CD4-positive, alpha-beta T cell (primary cell): ENCODE data around the gene CPNE4. TPM values are rescaled to one million over a fixed set of nuclear protein-coding genes. Genes with fewer than 3 reads are reported as not detected.

Source experiments
- ATAC-seq: fragments of 200-7000 bp; cut with Tn5 transposase; one replicate; pipeline ENCODE4 v1.10.0; 2022; ENCODE audit warnings: mild to moderate bottlenecking; ENCODE audit not compliant: poor library complexity
- CTCF ChIA-PET: fragments of 350-600 bp; sonication (Branson Sonifier 250); formaldehyde crosslinking; loops from one replicate; lab custom pipeline; 2021; ENCODE audit warnings: antibody characterized with exemption, inconsistent platforms; lab: Charles Lee
- POLR2A ChIA-PET: fragments of 350-600 bp; sonication (Branson Sonifier 250); formaldehyde crosslinking; loops from one replicate; lab custom pipeline; 2021; ENCODE audit warnings: antibody characterized with exemption, inconsistent platforms; lab: Charles Lee
- DNase-seq, 14 experiments: peaks; one replicate each; pipeline ENCODE4 v3.0.0-alpha.2; 2013 to 2020; ENCODE audit warnings: mixed read lengths in 2 of 14
- H3K27ac ChIP-seq, 2 donors: one replicate each; pipeline versions ENCODE4 v1.5.1 to v1.7.0; 2013; ENCODE audit warnings: low read length in 2 of 2, low read depth in 1 of 2, mild to moderate bottlenecking in 1 of 2
- H3K27me3 ChIP-seq, 2 experiments: 1 replicate in 1 of 2; 2 replicates in 1 of 2; pipeline versions ENCODE4 v1.6.1 to v1.7.0; 2013; ENCODE audit warnings: low read length in 2 of 2, control low read depth in 1 of 2, mild to moderate bottlenecking in 1 of 2, moderate library complexity in 1 of 2; ENCODE audit not compliant: insufficient read depth in 2 of 2, control insufficient read depth in 1 of 2
- H3K36me3 ChIP-seq: one replicate; pipeline ENCODE4 v1.6.1; 2013; ENCODE audit warnings: low read length, control low read depth; ENCODE audit not compliant: insufficient read depth
- H3K4me1 ChIP-seq: one replicate; pipeline ENCODE4 v1.6.1; 2013; ENCODE audit warnings: low read length, control low read depth; ENCODE audit not compliant: insufficient read depth
- H3K4me3 ChIP-seq: one replicate; pipeline ENCODE4 v1.5.1; 2013; ENCODE audit warnings: mild to moderate bottlenecking, low read length, moderate library complexity
- H3K9me3 ChIP-seq, 2 experiments: 1 replicate in 1 of 2; 2 replicates in 1 of 2; pipeline versions ENCODE4 v1.6.1 to v1.7.0; 2013; ENCODE audit warnings: low read length in 2 of 2, mild to moderate bottlenecking in 2 of 2, control low read depth in 1 of 2, moderate library complexity in 1 of 2; ENCODE audit not compliant: control insufficient read depth in 1 of 2, insufficient read depth in 1 of 2
- H3K27ac Mint-ChIP-seq: one replicate; pipeline ENCODE4 v1.8.0; 2020; ENCODE audit warnings: mixed read lengths
- H3K27me3 Mint-ChIP-seq: one replicate; pipeline ENCODE4 v1.8.0; 2021; ENCODE audit warnings: mixed read lengths
- H3K36me3 Mint-ChIP-seq: one replicate; pipeline ENCODE4 v1.8.0; 2021; ENCODE audit warnings: low read depth, mixed read lengths
- H3K4me1 Mint-ChIP-seq: one replicate; pipeline ENCODE4 v1.8.0; 2021; ENCODE audit warnings: low read depth, mixed read lengths
- H3K4me3 Mint-ChIP-seq: one replicate; pipeline ENCODE4 v1.8.0; 2020; ENCODE audit warnings: mild to moderate bottlenecking, mixed read lengths
- H3K9me3 Mint-ChIP-seq: one replicate; pipeline ENCODE4 v1.8.0; 2020; ENCODE audit warnings: mixed read lengths
- intact Hi-C, 2 experiments: fragments of 100-400 bp; cut with DNase I in 1 of 2; cut with micrococcal nuclease in 1 of 2; formaldehyde crosslinking; loops; one replicate each; pipeline versions ENCODE4 v1.15.1 to v1.9.0; 2023 to 2025; cut with DNase I, micrococcal nuclease
- total RNA-seq, 174 experiments: library from RNA in 2 of 174; stranded (reverse) in 2 of 174; gene quantifications; one replicate each; pipeline ENCODE4 v1.2.3 and lab custom pipeline; 2021 to 2026
- TF ChIP-seq, protein P1 (sequence below): fragments of 200-600 bp; IDR thresholded peaks from one replicate; pipeline ENCODE4 v1.8.0; 2022; ENCODE audit warnings: antibody characterized with exemption, mild to moderate bottlenecking

The CPNE4 gene
- total RNA-seq, 2 experiments from 2014 or later, result not detected

DNA sequence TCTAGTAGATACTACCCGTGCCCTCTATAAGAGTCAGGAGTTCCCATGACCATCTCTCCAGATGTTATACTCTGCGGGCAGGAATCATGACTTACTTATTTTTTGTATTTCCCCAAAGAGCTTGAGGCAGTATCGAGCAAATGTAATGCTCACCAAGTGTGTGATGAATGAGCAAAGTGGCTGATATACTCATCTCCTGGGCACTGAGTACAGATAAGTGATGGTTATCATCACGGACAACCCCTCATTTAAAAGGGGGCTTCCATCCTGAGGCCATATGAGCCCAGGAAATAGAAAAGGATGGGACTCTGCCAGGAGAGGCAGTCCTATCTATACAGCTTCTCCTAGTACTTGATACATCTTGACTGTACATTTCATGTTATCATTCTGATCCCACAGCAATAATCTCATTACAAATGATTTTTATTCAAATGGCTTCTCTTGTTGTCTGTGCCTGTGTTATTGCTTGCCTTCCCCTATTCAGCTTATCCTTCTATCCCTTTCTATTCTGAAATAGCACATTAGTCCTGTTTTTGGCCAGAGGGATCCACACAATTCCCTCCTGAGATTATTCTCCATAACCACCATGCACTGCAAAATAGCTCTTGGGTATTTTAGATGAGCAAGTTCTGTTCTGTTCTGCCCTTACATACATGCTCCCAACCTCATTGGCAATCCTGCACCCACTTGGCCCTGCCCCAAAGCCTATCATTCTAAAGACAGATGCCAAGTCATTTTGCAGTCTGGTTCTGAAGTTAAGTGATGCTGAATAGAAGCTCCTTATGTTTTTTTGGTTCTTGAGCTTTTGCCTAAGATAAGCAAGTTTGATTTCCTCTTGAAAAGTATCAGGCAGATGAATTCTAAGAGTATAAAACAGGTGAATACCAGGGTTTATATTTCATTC, 484.0 kb downstream of the CPNE4 start:
- intact Hi-C loops, result no loop called here
- Mint-ChIP-seq H3K27me3 (peaks cover 22% of the 10 kb centered on the region), H3K4me1 (no peaks in the 10 kb centered on the region), H3K27ac (no peak overlapping the region), H3K4me3 (no peak overlapping the region), H3K9me3 (no peaks in the 10 kb centered on the region), H3K36me3 (no peaks in the 10 kb centered on the region)
- no peak overlapping the region for H3K4me3 ChIP-seq
- TF ChIP-seq, protein P1, sequence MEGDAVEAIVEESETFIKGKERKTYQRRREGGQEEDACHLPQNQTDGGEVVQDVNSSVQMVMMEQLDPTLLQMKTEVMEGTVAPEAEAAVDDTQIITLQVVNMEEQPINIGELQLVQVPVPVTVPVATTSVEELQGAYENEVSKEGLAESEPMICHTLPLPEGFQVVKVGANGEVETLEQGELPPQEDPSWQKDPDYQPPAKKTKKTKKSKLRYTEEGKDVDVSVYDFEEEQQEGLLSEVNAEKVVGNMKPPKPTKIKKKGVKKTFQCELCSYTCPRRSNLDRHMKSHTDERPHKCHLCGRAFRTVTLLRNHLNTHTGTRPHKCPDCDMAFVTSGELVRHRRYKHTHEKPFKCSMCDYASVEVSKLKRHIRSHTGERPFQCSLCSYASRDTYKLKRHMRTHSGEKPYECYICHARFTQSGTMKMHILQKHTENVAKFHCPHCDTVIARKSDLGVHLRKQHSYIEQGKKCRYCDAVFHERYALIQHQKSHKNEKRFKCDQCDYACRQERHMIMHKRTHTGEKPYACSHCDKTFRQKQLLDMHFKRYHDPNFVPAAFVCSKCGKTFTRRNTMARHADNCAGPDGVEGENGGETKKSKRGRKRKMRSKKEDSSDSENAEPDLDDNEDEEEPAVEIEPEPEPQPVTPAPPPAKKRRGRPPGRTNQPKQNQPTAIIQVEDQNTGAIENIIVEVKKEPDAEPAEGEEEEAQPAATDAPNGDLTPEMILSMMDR, result no peak
- DNase-seq, result no peak
- H3K4me1 ChIP-seq, result no peaks in the 10 kb centered on the region
- ChIA-PET POLR2A (no interaction called here), CTCF (no interaction called here)
- H3K36me3 ChIP-seq, result no peaks in the 10 kb centered on the region
- H3K27ac ChIP-seq, result no peak overlapping the region
- no peak for ATAC-seq
- H3K9me3 ChIP-seq, result no peaks in the 10 kb centered on the region
- peaks cover 4 to 12% of the 10 kb centered on the region in 2 experiments for H3K27me3 ChIP-seq

DNA sequence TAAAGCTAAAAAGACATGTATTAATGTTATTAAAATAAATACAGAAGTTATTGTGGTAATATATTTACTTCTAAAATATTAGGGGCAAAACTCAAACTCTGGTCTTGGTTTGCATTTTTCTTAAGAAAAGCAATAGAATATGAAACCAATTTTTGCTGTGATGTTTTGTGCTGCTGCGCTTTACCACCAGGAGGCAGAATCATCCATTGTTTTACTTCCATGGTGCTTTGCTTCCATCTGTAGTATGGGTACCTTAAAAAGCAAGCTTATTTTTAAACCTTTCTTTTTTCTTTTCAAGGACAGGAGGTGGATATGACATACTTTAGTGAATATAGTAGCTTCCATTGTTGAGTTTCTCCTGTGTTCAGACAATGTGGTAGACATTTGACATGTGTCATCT, 485.5 kb downstream of the CPNE4 start:
- no peak overlapping the region for H3K27ac Mint-ChIP-seq
- no peak overlapping the region for H3K4me3 ChIP-seq
- ChIA-PET CTCF (no interaction called here), POLR2A (no interaction called here)
- H3K27ac ChIP-seq, result no peak overlapping the region
- no peak for ATAC-seq
- no peak overlapping the region for H3K4me3 Mint-ChIP-seq
- DNase-seq, result no peak
- intact Hi-C loops, result no loop called here
- H3K9me3 ChIP-seq, result no peaks in the 10 kb centered on the region
- no peaks in the 10 kb centered on the region for H3K4me1 Mint-ChIP-seq
- H3K36me3 ChIP-seq, result no peaks in the 10 kb centered on the region
- TF ChIP-seq, protein P1, result no peak
- H3K27me3 ChIP-seq, result peaks cover 4 to 12% of the 10 kb centered on the region in 2 experiments
- peaks cover 25% of the 10 kb centered on the region for H3K27me3 Mint-ChIP-seq
- H3K9me3 Mint-ChIP-seq, result no peaks in the 10 kb centered on the region
- no peaks in the 10 kb centered on the region for H3K36me3 Mint-ChIP-seq
- no peaks in the 10 kb centered on the region for H3K4me1 ChIP-seq

DNA sequence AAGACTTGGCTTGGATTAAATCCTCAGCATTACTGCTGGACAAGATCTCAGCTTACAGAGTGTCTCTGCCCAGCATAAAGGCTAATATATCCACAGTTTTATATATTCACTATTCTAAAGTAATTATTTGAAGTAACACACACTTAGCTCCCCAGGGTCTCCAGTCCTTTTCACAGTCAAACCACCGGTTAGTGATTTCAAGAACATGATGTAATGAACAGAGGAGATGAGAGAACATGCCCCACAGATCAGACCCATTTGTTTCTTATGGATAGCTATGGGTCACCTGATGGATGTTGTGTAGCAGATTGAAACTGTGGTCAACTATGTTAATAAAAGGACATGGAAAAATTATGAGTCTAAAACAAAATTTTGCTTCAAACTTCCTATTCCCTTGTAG, 487.2 kb downstream of the CPNE4 start:
- no peaks in the 10 kb centered on the region for H3K36me3 ChIP-seq
- Mint-ChIP-seq H3K27ac (no peak overlapping the region), H3K4me3 (no peak overlapping the region), H3K4me1 (no peaks in the 10 kb centered on the region), H3K9me3 (no peaks in the 10 kb centered on the region), H3K27me3 (peaks cover 32% of the 10 kb centered on the region), H3K36me3 (no peaks in the 10 kb centered on the region)
- no peak for ATAC-seq
- intact Hi-C loops, result no loop called here
- H3K4me3 ChIP-seq, result no peak overlapping the region
- ChIA-PET POLR2A (interaction anchor here (0.7 kb wide), 1 partner anchor 52 kb away, joined by 3 read pairs; no protein-coding TSS in a partner anchor), CTCF (interaction anchor here (0.7 kb wide), 2 partner anchors 40 to 223 kb away, joined by 3 read pairs; no protein-coding TSS in a partner anchor)
- peaks cover 4 to 12% of the 10 kb centered on the region in 2 experiments for H3K27me3 ChIP-seq
- H3K4me1 ChIP-seq, result no peaks in the 10 kb centered on the region
- TF ChIP-seq, protein P1, result no peak
- no peak overlapping the region for H3K27ac ChIP-seq
- no peaks in the 10 kb centered on the region for H3K9me3 ChIP-seq
- DNase-seq, result no peak
